GM12864 (cell line): ENCODE results near the gene UBE2U.
"Not testable (repeated sequence)": the region's sequence is repeated elsewhere in the genome, so short reads cannot be mapped to it uniquely, and the experiment has no call there.

ENCODE experiments used
- DNase-seq: peaks from one replicate; pipeline ENCODE4 v3.0.0-alpha.2; 2011; ENCODE audit warnings: low read depth
- H3K4me3 ChIP-seq: 2 replicates; pipeline ENCODE4 v1.5.1; 2011; ENCODE audit warnings: mild to moderate bottlenecking, low read depth, low read length, control low read depth
- TF ChIP-seq, protein P1 (sequence below): IDR thresholded peaks from 2 replicates; pipeline ENCODE4 v1.5.1; 2011; ENCODE audit warnings: low read depth, mild to moderate bottlenecking, moderate library complexity, low read length, control low read depth, inconsistent platforms; ENCODE audit errors: missing control alignments

The UBE2U gene

GRCh38 chr1:64243757-64244080 is 40.3 kb downstream of the UBE2U start:
- H3K4me3 ChIP-seq = no peak overlapping the region
- no peak for DNase-seq
- TF ChIP-seq, protein P1, sequence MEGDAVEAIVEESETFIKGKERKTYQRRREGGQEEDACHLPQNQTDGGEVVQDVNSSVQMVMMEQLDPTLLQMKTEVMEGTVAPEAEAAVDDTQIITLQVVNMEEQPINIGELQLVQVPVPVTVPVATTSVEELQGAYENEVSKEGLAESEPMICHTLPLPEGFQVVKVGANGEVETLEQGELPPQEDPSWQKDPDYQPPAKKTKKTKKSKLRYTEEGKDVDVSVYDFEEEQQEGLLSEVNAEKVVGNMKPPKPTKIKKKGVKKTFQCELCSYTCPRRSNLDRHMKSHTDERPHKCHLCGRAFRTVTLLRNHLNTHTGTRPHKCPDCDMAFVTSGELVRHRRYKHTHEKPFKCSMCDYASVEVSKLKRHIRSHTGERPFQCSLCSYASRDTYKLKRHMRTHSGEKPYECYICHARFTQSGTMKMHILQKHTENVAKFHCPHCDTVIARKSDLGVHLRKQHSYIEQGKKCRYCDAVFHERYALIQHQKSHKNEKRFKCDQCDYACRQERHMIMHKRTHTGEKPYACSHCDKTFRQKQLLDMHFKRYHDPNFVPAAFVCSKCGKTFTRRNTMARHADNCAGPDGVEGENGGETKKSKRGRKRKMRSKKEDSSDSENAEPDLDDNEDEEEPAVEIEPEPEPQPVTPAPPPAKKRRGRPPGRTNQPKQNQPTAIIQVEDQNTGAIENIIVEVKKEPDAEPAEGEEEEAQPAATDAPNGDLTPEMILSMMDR = no peak

GRCh38 chr1:64245495-64245894 is 42.1 kb downstream of the UBE2U start:
- TF ChIP-seq, protein P1 = no peak
- H3K4me3 ChIP-seq = no peak overlapping the region
- no peak for DNase-seq

DNA sequence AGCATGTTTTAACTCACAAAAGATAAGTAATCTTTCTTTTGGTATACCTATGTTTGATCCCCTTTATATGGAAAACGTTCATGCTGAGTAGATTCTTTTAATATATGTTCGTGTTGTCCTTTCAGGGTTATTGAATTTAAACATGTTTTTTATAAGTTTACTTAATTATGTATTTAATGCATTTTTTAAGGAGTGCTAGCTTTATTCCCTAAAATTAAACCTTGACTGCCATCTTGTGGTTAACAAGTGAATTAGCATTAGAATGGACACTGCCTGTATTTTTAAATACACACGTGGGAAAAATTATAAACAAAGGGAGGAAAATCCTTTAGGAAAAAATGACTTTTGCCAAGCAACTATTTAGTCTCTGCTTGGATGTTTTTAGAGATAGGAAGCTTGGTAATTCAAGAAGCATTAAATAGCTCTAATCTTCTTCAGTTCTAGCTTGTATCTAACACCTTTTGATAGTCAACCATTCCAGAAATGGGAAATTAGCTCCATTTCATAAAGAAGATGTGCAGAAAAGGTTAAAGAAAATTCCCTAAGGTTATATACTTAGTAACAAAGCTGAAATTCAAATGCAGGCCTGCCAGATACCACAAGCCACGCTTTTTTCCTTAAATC is 43.0 kb downstream of the UBE2U start:
- no peak for DNase-seq
- H3K4me3 ChIP-seq = no peak overlapping the region
- TF ChIP-seq, protein P1 = peak; percentile 32

- no peak overlapping the region for H3K4me3 ChIP-seq
- DNase-seq = no peak
- TF ChIP-seq, protein P1 = no peak
Observed at GRCh38 chr1:64248065-64248464, 44.6 kb downstream of the UBE2U start.

DNA sequence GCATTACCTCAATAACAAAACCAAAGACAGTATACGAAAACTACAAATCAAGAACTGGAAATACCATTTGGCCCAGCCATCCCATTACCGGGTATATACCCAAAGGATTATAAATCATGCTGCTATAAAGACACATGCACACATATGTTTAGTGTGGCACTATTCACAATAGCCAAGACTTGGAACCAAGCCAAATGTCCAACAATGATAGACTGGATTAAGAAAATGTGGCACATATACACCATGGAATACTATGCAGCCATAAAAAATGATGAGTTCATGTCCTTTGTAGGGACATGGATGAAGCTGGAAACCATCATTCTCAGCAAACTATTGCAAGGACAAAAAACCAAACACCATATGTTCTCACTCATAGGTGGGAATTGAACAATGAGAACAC is 47.0 kb downstream of the UBE2U start:
- not testable (repeated sequence) for H3K4me3 ChIP-seq, DNase-seq

- TF ChIP-seq, protein P1 = peak; percentile 22
- no peak overlapping the region for H3K4me3 ChIP-seq
- DNase-seq = no peak
Observed at GRCh38 chr1:64251971-64252370, 48.5 kb downstream of the UBE2U start.

- not testable (repeated sequence) for H3K4me3 ChIP-seq, DNase-seq
Observed at GRCh38 chr1:64257233-64257632, 53.8 kb downstream of the UBE2U start.

- not testable (repeated sequence) for H3K4me3 ChIP-seq, DNase-seq
Observed at GRCh38 chr1:64258444-64258843, 55.0 kb downstream of the UBE2U start.

- no peak for DNase-seq
- TF ChIP-seq, protein P1 = no peak
- H3K4me3 ChIP-seq = no peak overlapping the region
Observed at GRCh38 chr1:64263335-64263734, 59.9 kb downstream of the UBE2U start.
